Stomach (tissue), 4 donors: ENCODE measurements around the gene RNF11.

ENCODE experiments used
- EP300 ChIP-seq: sonication (generic); formaldehyde crosslinking; IDR thresholded peaks from one replicate; pipeline ENCODE4 v1.6.1; 2017; ENCODE audit warnings: antibody characterized with exemption
- POLR2A ChIP-seq, 4 donors: fragments of 450-650 bp; IDR thresholded peaks; one replicate each; pipeline ENCODE4 v1.6.1; 2016; ENCODE audit warnings: antibody characterized with exemption in 4 of 4, control low read depth in 2 of 4, mild to moderate bottlenecking in 1 of 4, moderate library complexity in 1 of 4
- POLR2AphosphoS5 ChIP-seq, 3 donors: sonication (generic); formaldehyde crosslinking; IDR thresholded peaks; one replicate each; pipeline ENCODE4 v1.6.1; 2016; ENCODE audit warnings: antibody characterized with exemption in 3 of 3
- TF ChIP-seq, protein P1 (sequence below), 7 experiments: fragments of 450-650 bp in 4 of 7; fragments of 200-600 bp in 3 of 7; sonication (generic) in 3 of 7; IDR thresholded peaks; one replicate each; pipeline ENCODE4 v1.5.1; 2016 to 2019; ENCODE audit warnings: antibody characterized with exemption in 7 of 7, control low read depth in 2 of 7, mild to moderate bottlenecking in 1 of 7

DNA sequence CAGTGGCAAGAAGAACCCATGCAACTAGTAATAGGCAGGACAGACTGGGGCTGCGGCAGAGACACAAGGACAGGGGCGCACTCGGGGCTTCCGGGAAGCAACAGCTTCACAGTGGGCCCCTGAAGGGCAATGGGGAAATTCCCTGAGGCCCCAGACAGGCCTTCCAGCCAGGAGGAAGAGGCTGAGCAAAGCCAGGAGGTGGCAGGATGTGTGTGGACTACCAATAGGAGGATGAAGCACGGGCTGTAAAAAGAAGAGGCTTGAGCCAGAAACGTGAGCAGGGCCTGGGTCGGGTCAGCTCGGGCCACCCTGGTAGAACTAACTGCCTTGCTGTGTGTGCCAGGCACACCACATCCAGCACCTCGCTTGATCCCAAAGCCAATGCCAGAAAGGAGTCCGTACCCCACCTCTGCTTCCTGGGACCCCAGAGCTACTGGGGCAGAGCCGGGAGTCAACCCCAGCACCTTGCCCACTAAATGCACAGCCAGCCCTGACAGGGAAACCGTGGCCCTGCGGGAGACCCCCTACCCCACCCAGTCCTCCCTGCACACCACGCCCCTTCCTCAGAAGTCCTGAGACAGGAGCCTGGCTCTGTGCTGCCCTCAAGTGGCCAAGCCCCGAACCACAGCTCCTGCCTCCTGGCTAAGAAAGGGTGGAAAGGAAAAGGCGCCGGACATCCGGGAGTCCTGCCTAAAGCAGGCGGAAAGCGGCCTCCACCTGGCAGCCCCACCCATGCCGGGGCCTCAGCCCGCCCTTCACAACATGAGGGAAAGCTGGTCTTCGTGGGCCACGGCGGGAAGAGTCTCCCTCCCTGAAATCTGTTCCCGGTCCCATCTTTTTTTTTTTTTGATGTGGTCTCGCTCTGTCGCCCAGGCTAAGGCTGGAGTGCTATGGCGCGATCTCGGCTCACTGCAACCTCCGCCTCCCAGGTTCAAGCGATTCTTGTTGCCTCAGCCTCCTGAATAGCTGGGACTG, 60.6 kb downstream of the RNF11 start:
- no peak for TF ChIP-seq POLR2A (IDR thresholded peaks at IDR 0.05)
- TF ChIP-seq, protein P1, sequence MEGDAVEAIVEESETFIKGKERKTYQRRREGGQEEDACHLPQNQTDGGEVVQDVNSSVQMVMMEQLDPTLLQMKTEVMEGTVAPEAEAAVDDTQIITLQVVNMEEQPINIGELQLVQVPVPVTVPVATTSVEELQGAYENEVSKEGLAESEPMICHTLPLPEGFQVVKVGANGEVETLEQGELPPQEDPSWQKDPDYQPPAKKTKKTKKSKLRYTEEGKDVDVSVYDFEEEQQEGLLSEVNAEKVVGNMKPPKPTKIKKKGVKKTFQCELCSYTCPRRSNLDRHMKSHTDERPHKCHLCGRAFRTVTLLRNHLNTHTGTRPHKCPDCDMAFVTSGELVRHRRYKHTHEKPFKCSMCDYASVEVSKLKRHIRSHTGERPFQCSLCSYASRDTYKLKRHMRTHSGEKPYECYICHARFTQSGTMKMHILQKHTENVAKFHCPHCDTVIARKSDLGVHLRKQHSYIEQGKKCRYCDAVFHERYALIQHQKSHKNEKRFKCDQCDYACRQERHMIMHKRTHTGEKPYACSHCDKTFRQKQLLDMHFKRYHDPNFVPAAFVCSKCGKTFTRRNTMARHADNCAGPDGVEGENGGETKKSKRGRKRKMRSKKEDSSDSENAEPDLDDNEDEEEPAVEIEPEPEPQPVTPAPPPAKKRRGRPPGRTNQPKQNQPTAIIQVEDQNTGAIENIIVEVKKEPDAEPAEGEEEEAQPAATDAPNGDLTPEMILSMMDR (IDR thresholded peaks at IDR 0.05), result peak in 5 of 7 experiments; percentile 81 to 97 (median 92)
- no peak for TF ChIP-seq EP300
- peak in 1 of 3 donors; percentile 80 for TF ChIP-seq POLR2AphosphoS5 (IDR thresholded peaks at IDR 0.05)
